ENCODE measurements around the gene RNF11. TPM values are rescaled to one million over a fixed set of nuclear protein-coding genes. Genes with fewer than 3 reads are reported as not detected.

The RNF11 gene
- total and polyA plus RNA-seq, 2 of the 8 experiments (the other 6 are each of a cell fraction or from before 2014, with no cell fraction given), result 49.6 to 54.2 TPM

GRCh38 chr1:51218570-51218969, 17.5 kb upstream of the RNF11 start:
- Histone ChIP-seq H4K20me1 (replicated peaks in 1 of 2; ENCODE audit: control insufficient read depth in 1 of 2, insufficient read depth in 2 of 2, low read length in 2 of 2) (no peaks in the 10 kb centered on the region), H2BK12ac (ENCODE audit: low read depth, low read length) (no peak overlapping the region), H3K9ac (replicated peaks in 1 of 4; ENCODE audit: extremely low read depth in 1 of 4, low read depth in 3 of 4, low read length in 3 of 4) (no peak overlapping the region), H3K79me2 (ENCODE audit: control insufficient read depth in 1 of 2, insufficient read depth in 2 of 2, low read length in 2 of 2) (no peaks in the 10 kb centered on the region), H3K18ac (ENCODE audit: extremely low read depth, low read length) (no peak overlapping the region), H3K4me3 (ENCODE audit: extremely low read depth in 1 of 4, insufficient read depth in 2 of 4, low read depth in 3 of 4, low read length in 4 of 4) (no peak overlapping the region), H3K9me3 (ENCODE audit: insufficient read depth in 2 of 2, low read depth in 1 of 2, low read length in 1 of 2) (no peaks in the 10 kb centered on the region), H3K27ac (ENCODE audit: low read depth, low read length) (no peak overlapping the region), H3K79me1 (ENCODE audit: low read depth, low read length) (no peaks in the 10 kb centered on the region), H3K14ac (ENCODE audit: insufficient read length) (no peak overlapping the region), H2AFZ (ENCODE audit: low read length) (no peak overlapping the region), H3K4ac (replicated peaks; ENCODE audit: insufficient read length, low read depth, low read length) (no peak overlapping the region), H3K23me2 (ENCODE audit: low read depth, low read length) (no peaks in the 10 kb centered on the region), H2BK5ac (ENCODE audit: low read depth, low read length) (no peak overlapping the region), H2BK15ac (ENCODE audit: low read length) (no peak overlapping the region), H4K5ac (ENCODE audit: insufficient read length, low read depth, low read length) (no peak overlapping the region), H3K23ac (ENCODE audit: insufficient read length) (no peak overlapping the region), H4K8ac (ENCODE audit: extremely low read depth, insufficient read depth, low read length) (no peak overlapping the region), H3K4me2 (ENCODE audit: insufficient read depth in 1 of 2, low read depth in 2 of 2, low read length in 2 of 2) (no peak overlapping the region), H2BK20ac (ENCODE audit: low read length) (no peak overlapping the region), H2AK5ac (ENCODE audit: low read depth, low read length) (no peak overlapping the region), H2BK120ac (replicated peaks; ENCODE audit: low read depth, low read length) (no peak overlapping the region), H3K56ac (replicated peaks; ENCODE audit: insufficient read length, low read depth, low read length) (no peak overlapping the region), H3K4me1 (replicated peaks in 1 of 4; ENCODE audit: control insufficient read depth in 3 of 4, insufficient read depth in 4 of 4, low read length in 3 of 4) (no peaks in the 10 kb centered on the region), H3K36me3 (ENCODE audit: control insufficient read depth in 2 of 4, insufficient read depth in 4 of 4, low read length in 3 of 4) (no peaks in the 10 kb centered on the region), H4K91ac (replicated peaks; ENCODE audit: insufficient read length, low read length) (no peak overlapping the region), H3K27me3 (replicated peaks in 1 of 4; ENCODE audit: control insufficient read depth in 3 of 4, extremely low read depth in 1 of 4, insufficient read depth in 3 of 4, low read length in 3 of 4) (no peaks in the 10 kb centered on the region)
- FAIRE-seq (no peak), DNase-seq (ENCODE audit: low read depth in 1 of 2, low spot score in 2 of 2) (no peak)
- 90% methylated on average over 2 of the region's 2 CpGs; no CpG with 5 or more reads in 1 of the 2 experiments for WGBS, 2 experiments (ENCODE audit: extremely low coverage in 1 of 2, insufficient coverage in 1 of 2, insufficient read length in 1 of 2, insufficient replicate concordance in 2 of 2, low coverage in 1 of 2, low lambda C conversion rate in 2 of 2, missing lambda C conversion rate in 1 of 2)
- POLR2A ChIA-PET (ENCODE audit: partially characterized antibody), result no interaction called here
- CTCF ChIA-PET (ENCODE audit: partially characterized antibody), result interaction anchor here (0.7 to 1.6 kb wide), 4 partner anchors 12 to 38 kb away, joined by 3 to 5 read pairs (median 4); no protein-coding TSS in a partner anchor
- no peak for TF ChIP-seq CEBPB (IDR thresholded peaks at IDR 0.05; ENCODE audit: low read depth, low read length)
- TF ChIP-seq CTCF (IDR thresholded peaks at IDR 0.05; ENCODE audit: control extremely low read depth in 1 of 3, insufficient read depth in 1 of 3, low read depth in 1 of 3, low read length in 3 of 3), result peak in 1 of 3 experiments; percentile 18; a peak in 1 of 4 replicates
